GM12872 (cell line): Measurements from ENCODE around the gene NPAS4.
A peak's percentile ranks its signal among the peaks of the same experiment; 100 is the strongest.

Experiments
- TF ChIP-seq, protein P1 (sequence below): IDR thresholded peaks from 3 replicates; pipeline ENCODE4 v1.5.1; 2011; ENCODE audit warnings: low read depth, mild to moderate bottlenecking, low read length, moderate library complexity; ENCODE audit not compliant: insufficient read depth

NPAS4 gene

DNA sequence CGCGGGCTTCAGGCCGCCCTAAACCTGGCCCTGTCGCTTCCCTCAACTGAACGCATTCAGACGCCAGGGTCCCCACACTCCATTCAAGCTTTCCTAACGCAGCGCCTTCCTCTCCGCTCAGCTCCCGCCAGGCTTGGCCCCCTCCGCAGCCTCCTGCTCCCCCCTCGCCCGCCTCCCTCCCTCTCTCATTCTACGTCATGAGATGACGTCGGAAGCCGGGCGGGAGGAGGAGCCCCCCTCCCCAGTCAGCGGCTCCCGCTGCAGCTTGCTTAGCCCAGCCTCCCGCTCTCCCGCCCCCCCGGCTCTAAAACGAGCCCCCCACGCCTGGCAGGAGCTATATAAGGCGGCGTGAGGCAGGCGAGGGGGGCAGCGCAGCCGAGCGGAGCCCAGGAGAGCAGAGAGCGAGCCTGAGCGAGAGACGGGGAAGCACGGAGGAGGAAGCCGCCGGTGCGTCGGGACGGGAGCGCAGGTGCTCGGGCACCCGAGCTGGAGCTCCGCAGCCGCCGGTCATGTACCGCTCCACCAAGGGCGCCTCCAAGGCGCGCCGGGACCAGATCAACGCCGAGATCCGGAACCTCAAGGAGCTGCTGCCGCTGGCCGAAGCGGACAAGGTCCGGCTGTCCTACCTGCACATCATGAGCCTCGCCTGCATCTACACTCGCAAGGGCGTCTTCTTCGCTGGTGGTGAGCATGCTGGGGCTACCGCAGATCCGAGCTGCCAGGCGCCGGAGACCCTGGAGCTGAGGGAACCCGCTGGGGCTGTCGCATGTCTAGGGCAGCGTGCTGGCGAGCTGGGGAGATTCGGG, at the start of gene NPAS4:
NPAS4 (plus strand) TSS at position 365 of the 806 bp plus-strand sequence; CDS start at position 510, 145 bp downstream.
- TF ChIP-seq, protein P1, sequence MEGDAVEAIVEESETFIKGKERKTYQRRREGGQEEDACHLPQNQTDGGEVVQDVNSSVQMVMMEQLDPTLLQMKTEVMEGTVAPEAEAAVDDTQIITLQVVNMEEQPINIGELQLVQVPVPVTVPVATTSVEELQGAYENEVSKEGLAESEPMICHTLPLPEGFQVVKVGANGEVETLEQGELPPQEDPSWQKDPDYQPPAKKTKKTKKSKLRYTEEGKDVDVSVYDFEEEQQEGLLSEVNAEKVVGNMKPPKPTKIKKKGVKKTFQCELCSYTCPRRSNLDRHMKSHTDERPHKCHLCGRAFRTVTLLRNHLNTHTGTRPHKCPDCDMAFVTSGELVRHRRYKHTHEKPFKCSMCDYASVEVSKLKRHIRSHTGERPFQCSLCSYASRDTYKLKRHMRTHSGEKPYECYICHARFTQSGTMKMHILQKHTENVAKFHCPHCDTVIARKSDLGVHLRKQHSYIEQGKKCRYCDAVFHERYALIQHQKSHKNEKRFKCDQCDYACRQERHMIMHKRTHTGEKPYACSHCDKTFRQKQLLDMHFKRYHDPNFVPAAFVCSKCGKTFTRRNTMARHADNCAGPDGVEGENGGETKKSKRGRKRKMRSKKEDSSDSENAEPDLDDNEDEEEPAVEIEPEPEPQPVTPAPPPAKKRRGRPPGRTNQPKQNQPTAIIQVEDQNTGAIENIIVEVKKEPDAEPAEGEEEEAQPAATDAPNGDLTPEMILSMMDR: no peak

DNA sequence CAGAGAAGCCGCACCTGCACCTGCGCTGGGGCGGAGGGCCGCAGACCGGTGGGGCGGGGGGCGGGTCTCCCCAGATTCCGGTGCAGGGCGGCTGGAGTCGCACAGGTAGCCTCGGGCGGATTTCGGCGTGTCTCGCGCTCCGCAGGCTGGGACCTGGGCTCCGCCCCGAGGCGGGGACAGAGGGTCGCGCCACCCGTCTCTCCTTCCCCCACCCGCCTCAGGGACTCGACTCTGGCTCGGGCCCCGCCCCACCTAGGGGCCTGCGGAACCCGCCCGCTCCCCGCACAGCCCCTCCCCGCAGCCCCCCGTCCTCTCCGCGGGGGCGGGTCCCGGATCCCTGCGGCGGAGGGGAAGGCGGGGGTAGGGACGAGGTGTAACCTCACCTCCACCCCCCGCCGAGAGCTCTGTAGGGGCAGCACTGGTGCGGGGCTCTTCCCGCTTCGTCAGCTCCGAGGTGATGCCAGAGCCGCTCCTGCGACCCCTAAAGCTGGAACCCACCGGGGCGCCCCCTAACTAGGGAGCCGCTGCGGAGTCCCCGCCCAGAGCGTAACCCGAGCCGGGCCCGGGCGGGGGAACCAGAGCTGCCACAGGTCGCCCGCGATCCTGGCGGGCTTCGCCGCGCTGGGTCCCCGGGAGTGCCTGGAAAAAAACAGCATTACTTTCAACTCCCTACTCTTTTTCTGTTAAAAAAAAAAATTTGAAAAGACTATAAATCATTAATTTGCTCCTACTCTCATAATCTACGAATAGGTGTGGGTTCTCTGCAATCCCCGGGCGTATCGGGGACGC, 49.0 kb upstream of the NPAS4 start, which contains the start of gene SLC29A2:
SLC29A2 (minus strand) TSS at position 134 of the 789 bp plus-strand sequence. CDS start 169 bp downstream, outside the sequence.
- TF ChIP-seq, protein P1: no peak

DNA sequence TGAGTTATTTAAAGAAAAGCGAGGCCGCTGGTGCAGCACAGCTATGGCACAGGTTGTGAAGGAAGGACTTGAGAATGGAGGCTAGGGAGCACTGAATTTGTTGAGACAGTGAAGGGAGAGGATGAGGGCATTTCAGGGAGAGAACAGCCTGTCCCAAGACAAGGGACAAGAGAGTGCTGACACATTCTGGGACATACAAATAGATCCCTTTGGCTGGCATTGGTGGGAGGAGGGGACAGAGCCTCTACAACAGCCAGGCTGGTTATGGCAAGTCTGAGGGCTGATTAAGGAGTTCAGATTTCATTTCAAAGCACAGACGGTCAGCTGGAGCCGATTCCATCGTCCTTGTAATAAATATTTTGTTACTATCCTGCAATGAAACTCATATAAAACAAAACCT, 47.6 kb upstream of the NPAS4 start:
- TF ChIP-seq, protein P1: no peak

DNA sequence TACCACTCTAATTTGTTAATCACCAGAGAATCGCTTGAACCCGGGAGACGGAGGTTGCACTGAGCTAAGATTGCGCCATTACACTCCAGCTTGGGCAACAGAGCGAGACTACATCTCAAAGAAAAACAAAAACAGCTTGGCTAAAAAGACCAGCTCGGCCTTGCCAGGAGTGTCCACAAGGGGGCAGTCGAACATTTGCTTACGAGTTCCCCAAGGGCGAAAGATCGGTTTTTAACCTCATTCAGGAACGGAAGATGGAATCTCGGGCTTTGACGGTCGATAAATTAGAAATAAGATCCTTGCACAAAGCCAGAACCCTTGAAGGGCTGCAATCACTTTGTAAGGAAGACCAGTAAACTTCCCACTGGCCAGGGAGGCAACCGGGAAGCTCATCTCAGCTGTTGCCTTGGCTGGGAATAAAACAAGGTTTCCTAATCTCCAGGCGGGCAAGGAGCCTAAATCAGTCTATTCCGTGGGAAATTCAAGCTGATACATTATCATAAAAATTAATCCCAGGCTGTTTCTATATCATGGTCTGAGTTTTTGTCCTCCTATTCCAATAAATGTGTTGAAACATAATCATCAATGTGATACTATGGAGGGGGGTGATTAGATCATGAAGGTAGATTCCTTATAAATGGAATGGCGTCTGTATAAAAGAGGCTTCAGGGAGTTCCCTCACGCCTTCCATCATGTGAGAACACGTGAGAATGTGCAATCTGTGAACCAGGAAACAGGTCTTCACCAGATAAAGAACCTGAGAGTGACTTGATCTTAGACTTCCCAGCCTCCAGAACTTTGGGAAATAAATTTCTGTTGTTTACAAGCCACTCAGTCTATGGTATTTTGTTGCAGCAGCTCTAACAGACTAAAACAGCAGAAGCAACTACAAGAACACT, 34.4 kb upstream of the NPAS4 start:
- TF ChIP-seq, protein P1: peak; percentile 96

DNA sequence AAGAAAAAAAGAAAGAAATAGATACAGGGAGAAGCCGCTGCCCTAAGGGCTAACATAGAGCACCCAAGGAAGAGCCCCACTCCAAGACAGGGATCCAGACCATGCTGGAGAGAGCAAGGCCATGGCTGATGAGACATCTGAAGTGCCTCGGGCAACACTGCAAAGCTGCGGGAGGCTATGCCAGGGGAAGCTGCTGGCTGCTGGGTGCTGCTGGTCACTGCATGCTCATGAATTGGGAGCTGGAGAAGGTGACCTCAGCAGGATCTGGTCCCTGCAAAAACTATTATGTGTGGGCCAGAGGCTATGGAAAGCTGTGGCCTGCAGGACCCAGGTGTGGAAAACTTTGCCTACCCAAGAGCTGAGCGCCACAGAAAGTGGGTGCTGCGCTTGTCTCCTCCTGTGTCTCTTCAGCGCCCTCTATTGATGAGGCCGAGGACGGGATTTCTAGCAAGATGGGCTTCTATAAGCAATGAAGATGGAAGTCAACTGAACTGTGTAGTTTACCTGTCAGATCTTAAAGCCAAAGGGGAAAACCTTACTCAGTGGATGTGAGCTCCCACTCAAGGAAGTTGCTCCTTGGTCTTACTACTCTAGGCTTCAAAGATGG, 32.0 kb upstream of the NPAS4 start:
- TF ChIP-seq, protein P1: peak; percentile 89

DNA sequence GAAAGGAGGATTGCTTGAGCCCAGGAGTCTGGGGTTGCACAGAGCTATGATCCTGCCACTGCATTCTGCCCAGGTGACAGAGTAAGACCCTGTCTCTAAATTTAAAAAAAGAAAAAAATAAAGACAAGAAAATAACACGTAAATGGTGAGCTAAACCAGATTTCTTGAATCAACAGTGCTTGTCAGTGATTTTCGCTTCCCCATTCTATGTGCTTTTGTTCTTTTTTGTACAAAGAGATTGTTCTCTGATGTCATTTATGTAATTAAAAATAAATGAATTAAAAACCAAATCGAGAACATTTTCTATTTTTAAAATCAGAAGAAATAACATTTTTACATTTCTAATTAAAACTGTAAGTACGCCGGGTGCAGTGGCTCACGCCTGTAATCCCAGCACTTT, 29.5 kb upstream of the NPAS4 start:
- TF ChIP-seq, protein P1: no peak
